Thymus (tissue), 11 donors: Measurements from ENCODE around the gene SHANK2. TPM values are rescaled to one million over a fixed set of nuclear protein-coding genes. Genes with fewer than 3 reads are reported as not detected.

Source experiments
- DNase-seq, 9 donors: peaks; one replicate each; pipeline ENCODE4 v3.0.0-alpha.2; 2013; ENCODE audit warnings: low spot score in 9 of 9, low read depth in 6 of 9, missing footprints in 1 of 9
- H3K27ac ChIP-seq, 2 donors: one replicate each; pipeline ENCODE4 v1.5.1; 2013; ENCODE audit warnings: control low read depth in 1 of 2, low read depth in 1 of 2, low read length in 1 of 2, mild to moderate bottlenecking in 1 of 2, moderate library complexity in 1 of 2
- H3K27me3 ChIP-seq, 2 donors: one replicate each; pipeline ENCODE4 v1.5.1; 2013; ENCODE audit warnings: low read length in 1 of 2; ENCODE audit not compliant: control insufficient read depth in 2 of 2, insufficient read depth in 1 of 2
- H3K36me3 ChIP-seq, 2 donors: one replicate each; pipeline ENCODE4 v1.5.1; 2013; ENCODE audit warnings: low read length in 1 of 2, mild to moderate bottlenecking in 1 of 2, moderate library complexity in 1 of 2; ENCODE audit not compliant: control insufficient read depth in 2 of 2, insufficient read depth in 2 of 2
- H3K4me1 ChIP-seq, 2 donors: one replicate each; pipeline ENCODE4 v1.5.1; 2013; ENCODE audit warnings: low read length in 2 of 2; ENCODE audit not compliant: control insufficient read depth in 2 of 2, insufficient read depth in 2 of 2
- H3K4me3 ChIP-seq, 2 donors: one replicate each; pipeline ENCODE4 v1.5.1; 2013; ENCODE audit warnings: low read length in 2 of 2, control low read depth in 1 of 2, mild to moderate bottlenecking in 1 of 2
- H3K9me3 ChIP-seq, 2 donors: one replicate each; pipeline ENCODE4 v1.5.1; 2013; ENCODE audit warnings: low read length in 1 of 2, mild to moderate bottlenecking in 1 of 2; ENCODE audit not compliant: control insufficient read depth in 2 of 2, insufficient read depth in 1 of 2
- WGBS: extraction: QIAGEN DNeasy Blood & Tissue Kit; methylation state at CpG from one replicate; pipeline ENCODE4 v1.1.7; 2013; 5-methylcytosine and 5-hydroxymethylcytosine counted together
- polyA plus RNA-seq: library from polyadenylated mRNA; stranded (reverse); fragments of 200-250 nt; gene quantifications from one replicate; pipeline ENCODE4 v1.2.3, GENCODE V29; 2013
- total RNA-seq: library from RNA; stranded (reverse); fragments of 120-200 nt; gene quantifications from one replicate; pipeline ENCODE4 v1.2.4, GENCODE V29; 2013
- donor health status: healthy.

SHANK2 gene
- total and polyA plus RNA-seq, 2 donors: 0.09 to 0.14 TPM

DNA sequence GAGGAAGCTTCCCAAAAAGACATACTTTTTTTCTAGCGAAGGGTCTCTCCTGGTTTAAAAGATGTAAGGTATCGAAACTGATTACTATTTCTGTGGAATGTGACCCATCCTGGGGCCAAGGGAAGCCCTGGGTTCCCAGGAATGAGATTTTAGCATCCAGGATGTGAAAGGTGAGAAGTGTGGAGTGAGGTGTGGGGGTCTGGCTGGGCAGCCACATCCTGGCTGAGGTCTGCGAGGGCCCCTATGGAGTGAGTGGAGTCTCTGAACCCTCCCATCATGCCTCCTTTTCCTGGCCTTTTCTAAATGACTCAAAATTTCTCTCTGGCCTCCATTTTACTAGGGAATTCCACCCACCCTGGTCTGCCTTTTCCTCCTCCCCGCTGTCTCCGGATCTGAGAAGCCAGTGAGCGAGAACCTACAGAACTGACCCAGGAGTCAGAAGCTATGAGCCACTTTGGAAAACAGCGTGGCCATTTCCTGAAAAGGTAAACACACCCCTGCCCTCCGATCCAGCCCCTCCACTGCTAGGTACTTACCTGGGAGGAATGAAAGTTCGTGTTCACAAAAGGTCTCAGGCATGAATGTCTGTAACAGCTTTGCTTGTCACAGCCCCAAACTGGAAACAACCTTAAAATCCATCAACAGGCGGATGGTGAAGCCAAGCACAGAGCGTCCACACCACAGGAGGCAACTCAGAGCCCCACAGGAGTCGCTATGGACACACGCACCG lies 27.7 kb upstream of the SHANK2 start:
- Histone ChIP-seq H3K9me3 (no peaks in the 10 kb centered on the region), H3K27me3 (no peaks in the 10 kb centered on the region), H3K36me3 (no peaks in the 10 kb centered on the region), H3K27ac (no peak overlapping the region), H3K4me1 (no peaks in the 10 kb centered on the region), H3K4me3 (no peak overlapping the region)
- no peak for DNase-seq
- WGBS: 74% methylated on average over 14 of the region's 14 CpGs

DNA sequence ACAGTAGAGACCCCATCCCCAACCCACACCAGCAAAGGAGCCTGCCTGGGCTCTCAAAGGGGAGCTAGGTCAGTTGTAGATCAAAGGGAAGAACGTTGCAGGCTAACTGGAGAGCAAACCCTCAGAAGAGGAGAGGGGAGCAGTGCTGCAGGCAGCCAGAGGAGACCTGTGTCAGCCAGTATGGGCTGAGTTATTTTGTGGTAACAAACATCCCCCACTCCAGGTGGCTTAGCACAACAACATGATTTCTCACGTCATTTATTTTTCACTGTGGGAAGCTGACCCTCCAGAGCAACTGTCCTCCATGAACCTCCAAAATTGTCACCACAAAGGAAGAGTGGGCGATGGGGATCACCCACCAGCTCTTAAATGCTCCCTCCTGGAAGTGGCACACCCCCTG lies 19.8 kb upstream of the SHANK2 start:
- 86% methylated on average over 3 of the region's 3 CpGs for WGBS
- no peaks in the 10 kb centered on the region for H3K36me3 ChIP-seq
- H3K9me3 ChIP-seq: no peaks in the 10 kb centered on the region
- no peak overlapping the region for H3K27ac ChIP-seq
- H3K4me1 ChIP-seq: no peaks in the 10 kb centered on the region
- DNase-seq: no peak
- no peaks in the 10 kb centered on the region for H3K27me3 ChIP-seq
- no peak overlapping the region for H3K4me3 ChIP-seq

DNA sequence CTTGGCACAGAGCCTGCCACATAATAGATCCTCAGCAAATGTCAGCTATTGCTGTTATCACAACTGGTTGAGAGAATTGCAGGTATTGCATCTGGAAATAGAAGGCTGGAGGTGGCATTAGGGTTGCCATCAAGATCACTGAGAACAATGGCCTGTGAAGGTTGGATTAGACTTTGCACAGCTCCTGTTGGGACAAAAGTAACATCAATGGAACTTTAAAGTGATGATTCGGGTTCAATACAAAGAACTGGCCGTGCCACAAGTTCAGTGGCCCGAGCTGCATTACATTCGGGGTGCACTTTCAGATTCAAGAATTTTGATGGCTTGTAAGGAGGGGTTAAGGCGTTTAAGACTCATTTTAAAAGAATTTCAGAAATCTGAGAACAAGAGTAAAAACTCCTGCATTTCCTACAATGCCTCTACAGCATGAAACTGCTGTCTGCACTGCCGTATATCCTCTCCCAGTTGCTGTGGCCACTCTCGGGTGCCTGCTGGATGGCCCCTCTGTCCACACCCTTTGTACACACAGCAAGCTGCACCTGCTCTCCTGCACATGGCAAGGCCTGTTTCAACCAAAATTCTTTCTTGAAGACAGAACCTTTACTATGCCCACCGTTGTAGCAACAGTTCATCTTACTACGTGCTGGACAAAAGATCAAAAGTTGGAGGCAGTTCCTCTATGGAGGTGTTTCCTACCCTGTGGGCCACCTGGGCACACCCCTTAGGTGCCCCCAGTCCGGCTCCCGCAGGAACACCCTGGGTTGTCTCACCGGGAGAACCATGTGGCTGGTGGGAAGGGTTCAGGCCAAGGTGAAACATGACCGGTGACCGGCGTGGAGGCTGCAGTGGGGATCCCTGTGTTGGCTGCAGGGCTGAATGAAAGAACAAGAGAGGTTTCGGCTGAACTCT lies 17.5 kb upstream of the SHANK2 start:
- H3K27me3 ChIP-seq: peaks cover 0 to 9% of the 10 kb centered on the region in 2 donors
- 90% methylated on average over 16 of the region's 16 CpGs for WGBS
- DNase-seq: no peak

DNA sequence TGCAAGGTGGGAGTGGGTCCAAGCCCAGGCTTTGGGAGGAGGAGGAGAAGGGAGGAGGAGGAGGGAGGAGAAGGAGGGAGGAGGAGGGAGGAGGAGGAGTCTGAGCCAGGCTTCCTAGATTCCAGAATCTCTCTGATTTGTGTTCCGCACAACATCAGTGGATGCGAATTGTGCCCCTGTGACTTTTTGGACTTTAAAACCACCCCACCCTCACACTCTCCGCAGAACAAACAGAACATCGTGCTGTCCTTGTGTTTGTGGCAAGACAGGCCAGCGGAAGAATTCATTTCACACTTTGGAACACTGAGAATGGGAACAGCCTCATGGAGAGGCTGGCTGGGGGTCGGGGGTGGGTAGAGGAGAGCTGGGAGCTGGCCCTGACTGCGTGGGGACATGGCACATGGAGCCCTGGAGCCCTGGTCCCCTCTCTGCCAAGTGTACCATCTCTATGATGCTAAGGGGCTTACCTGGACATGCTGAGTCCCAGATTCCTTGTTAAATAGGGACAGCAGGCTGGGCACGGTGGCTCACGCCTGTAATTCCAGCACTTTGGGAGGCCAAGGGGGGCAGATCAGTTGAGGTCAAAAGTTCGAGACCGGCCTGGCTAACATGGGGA lies 16.4 kb upstream of the SHANK2 start:
- Histone ChIP-seq H3K36me3 (no peaks in the 10 kb centered on the region), H3K9me3 (no peaks in the 10 kb centered on the region), H3K27me3 (peaks cover 0 to 9% of the 10 kb centered on the region in 2 donors), H3K27ac (no peak overlapping the region), H3K4me3 (no peak overlapping the region), H3K4me1 (no peaks in the 10 kb centered on the region)
- WGBS: 92% methylated on average over 11 of the region's 11 CpGs
- DNase-seq: no peak

More for the DNA sequence above, 17.5 kb upstream of the SHANK2 start:
- Histone ChIP-seq H3K4me3 (no peak overlapping the region), H3K27ac (no peak overlapping the region), H3K36me3 (no peaks in the 10 kb centered on the region), H3K9me3 (no peaks in the 10 kb centered on the region), H3K4me1 (no peaks in the 10 kb centered on the region)

DNA sequence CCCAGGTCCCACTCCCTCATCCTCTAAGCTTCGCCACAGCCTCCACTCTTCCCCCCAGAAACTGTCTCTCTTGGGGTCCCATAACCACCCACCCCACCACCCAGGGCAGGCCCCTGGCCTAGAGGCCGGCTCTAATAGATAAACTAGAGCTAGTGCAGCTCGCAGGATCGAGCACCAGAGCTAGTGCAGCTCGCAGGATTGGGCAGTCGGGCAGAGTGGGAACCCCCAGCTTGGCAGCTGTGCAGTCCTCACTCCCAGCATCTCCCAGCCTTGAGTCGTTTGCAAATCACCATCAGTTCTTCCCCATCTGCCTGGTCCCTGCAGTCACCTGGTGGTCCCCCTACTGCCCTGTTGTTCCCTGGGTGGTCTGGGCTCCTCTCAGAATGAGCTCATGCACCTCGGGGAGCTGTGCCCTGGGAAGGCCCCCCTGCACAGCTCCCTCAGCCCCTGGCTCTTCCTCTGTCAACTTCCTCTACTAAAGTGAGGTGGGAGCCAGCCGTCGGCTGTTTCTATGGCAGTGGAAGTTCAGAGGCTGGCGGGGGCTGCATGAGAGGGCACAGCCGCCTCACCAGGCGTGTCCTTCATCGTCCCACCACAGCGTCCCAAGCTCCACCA lies 15.5 kb upstream of the SHANK2 start:
- Histone ChIP-seq H3K27me3 (peaks cover 0 to 9% of the 10 kb centered on the region in 2 donors), H3K4me1 (no peaks in the 10 kb centered on the region), H3K4me3 (no peak overlapping the region), H3K27ac (no peak overlapping the region), H3K9me3 (no peaks in the 10 kb centered on the region), H3K36me3 (no peaks in the 10 kb centered on the region)
- no peak for DNase-seq
- WGBS: 58% methylated on average over 15 of the region's 15 CpGs

DNA sequence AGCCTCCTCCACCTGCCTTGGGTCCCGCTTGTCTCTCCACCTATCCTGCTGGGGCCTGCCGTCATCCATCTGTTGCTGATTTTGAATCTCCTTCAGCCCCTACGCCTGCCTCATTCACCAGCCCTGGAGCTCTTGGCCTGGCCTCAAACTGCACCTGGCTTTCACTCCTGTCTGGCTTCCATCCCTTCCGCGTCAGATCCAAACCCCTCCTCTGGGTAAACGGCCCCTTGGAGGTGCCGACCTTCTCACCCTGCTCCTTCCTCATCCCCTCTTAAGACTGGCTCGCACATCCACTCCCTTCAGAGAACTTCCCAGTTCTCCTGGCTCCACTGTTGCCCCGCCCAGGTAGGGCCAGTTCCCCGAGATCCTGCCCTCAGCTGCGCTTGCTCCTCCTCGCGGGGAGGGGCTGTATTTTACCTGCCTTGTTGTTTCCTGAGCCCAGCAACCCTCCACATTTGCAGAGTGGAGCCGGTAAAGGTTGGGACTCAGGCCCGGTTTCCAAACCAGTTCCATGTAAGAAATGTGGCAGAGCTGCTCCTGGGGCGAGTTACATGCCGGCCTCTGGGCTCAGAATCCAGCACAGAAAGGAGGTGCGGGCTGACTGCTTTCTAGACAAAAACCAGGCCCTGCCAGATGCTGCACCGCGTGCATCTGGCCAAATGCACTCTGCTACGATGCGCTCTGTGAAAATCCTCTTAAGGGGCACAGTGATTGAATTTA lies 13.9 kb upstream of the SHANK2 start:
- Histone ChIP-seq H3K27me3 (peaks cover 0 to 9% of the 10 kb centered on the region in 2 donors), H3K4me3 (no peak overlapping the region), H3K27ac (no peak overlapping the region), H3K4me1 (no peaks in the 10 kb centered on the region), H3K9me3 (no peaks in the 10 kb centered on the region), H3K36me3 (no peaks in the 10 kb centered on the region)
- WGBS: 45% methylated on average over 22 of the region's 22 CpGs
- DNase-seq: no peak

DNA sequence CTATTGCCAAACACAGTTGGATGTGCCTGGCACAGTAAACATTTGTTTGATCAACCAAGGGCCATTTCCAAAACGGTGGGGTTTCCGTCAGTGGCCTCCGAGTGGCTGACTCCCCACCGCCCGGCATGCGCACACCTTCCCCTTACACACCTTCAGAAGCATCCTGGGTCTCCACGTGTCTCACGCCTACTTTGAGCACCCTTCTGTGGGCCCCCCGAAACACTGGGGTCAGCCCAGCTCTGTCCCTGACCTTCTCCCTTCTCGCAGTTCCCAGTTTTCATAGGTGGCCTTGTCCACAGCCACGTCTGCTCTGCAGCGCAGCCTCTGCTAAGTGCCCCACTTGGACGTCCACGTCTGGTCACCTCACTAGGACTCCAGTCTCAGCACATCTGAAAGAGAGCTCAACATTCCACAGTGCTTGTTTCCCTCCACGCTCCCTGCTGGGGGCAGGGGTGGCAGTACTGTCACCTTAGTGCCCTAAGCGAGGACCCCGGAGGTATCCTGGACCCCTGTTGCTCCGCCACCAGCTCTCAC lies 13.2 kb upstream of the SHANK2 start:
- Histone ChIP-seq H3K36me3 (no peaks in the 10 kb centered on the region), H3K4me1 (no peaks in the 10 kb centered on the region), H3K4me3 (no peak overlapping the region), H3K9me3 (no peaks in the 10 kb centered on the region), H3K27me3 (peaks cover 0 to 9% of the 10 kb centered on the region in 2 donors), H3K27ac (no peak overlapping the region)
- 90% methylated on average over 18 of the region's 18 CpGs for WGBS
- DNase-seq: no peak

DNA sequence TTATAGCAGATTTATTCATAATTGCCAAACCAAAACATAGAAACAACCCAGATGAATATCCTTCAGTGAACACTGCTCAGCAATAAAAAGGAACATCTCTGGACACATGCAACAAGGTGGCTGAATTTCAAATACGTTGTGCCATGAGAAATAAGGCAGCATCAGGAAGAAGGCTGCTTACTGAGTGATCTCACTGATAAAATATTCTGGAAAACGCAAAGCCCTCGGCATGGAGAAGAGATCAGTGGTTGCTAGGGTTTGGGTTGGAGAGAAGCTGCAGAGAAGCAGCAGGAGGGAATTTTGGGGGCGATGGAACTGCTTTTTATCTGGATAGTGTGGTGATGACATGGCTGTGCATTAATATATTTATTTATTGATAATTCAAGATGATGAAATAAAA lies 11.0 kb upstream of the SHANK2 start:
- no peak overlapping the region for H3K27ac ChIP-seq
- peaks cover 0 to 9% of the 10 kb centered on the region in 2 donors for H3K27me3 ChIP-seq
- H3K36me3 ChIP-seq: no peaks in the 10 kb centered on the region
- no peak overlapping the region for H3K4me3 ChIP-seq
- no peaks in the 10 kb centered on the region for H3K9me3 ChIP-seq
- WGBS: 79% methylated on average over 4 of the region's 4 CpGs
- H3K4me1 ChIP-seq: no peaks in the 10 kb centered on the region
- DNase-seq: no peak
